ENCODE data around the gene PGS1. TPM values are rescaled to one million over a fixed set of nuclear protein-coding genes. Genes with fewer than 3 reads are reported as not detected.

Gene PGS1
- total and polyA plus RNA-seq, 8 donors = 42.9 to 83.6 (median 58.7) TPM

GRCh38 chr17:78432226-78433012, 54.0 kb downstream of the PGS1 start:
- Histone ChIP-seq H3K4me1 (peaks cover 0 to 13% of the 10 kb centered on the region in 2 donors), H3K9me3 (no peaks in the 10 kb centered on the region), H3K36me3 (peaks cover 0 to 39% of the 10 kb centered on the region in 2 donors), H3K27me3 (peaks cover 0 to 8% of the 10 kb centered on the region in 2 donors), H3K27ac (no peak overlapping the region), H3K4me3 (no peak overlapping the region)
- ATAC-seq = no peak
- no peak for TF ChIP-seq CTCF (IDR thresholded peaks at IDR 0.05)
- intact Hi-C loops (cut with DNase I) = no loop called here
- peak in 1 of 4 donors; percentile 39 for DNase-seq

GRCh38 chr17:78433013-78433727, 54.7 kb downstream of the PGS1 start:
- Histone ChIP-seq H3K4me3 (no peak overlapping the region), H3K36me3 (peaks cover 0 to 31% of the 10 kb centered on the region in 2 donors), H3K27me3 (peaks cover 0 to 15% of the 10 kb centered on the region in 2 donors), H3K4me1 (peaks cover 0 to 10% of the 10 kb centered on the region in 2 donors), H3K9me3 (no peaks in the 10 kb centered on the region), H3K27ac (no peak overlapping the region)
- DNase-seq (no peak), ATAC-seq (no peak)
- no peak for TF ChIP-seq CTCF (IDR thresholded peaks at IDR 0.05)
- intact Hi-C loops (cut with DNase I) = no loop called here

GRCh38 chr17:78433780-78434335, 55.4 kb downstream of the PGS1 start:
- no peaks in the 10 kb centered on the region for H3K9me3 ChIP-seq
- H3K4me1 ChIP-seq = peaks cover 0 to 4% of the 10 kb centered on the region in 2 donors
- peaks cover 0 to 24% of the 10 kb centered on the region in 2 donors for H3K36me3 ChIP-seq
- no peak overlapping the region for H3K4me3 ChIP-seq
- H3K27me3 ChIP-seq = peaks cover 0 to 15% of the 10 kb centered on the region in 2 donors
- no peak for TF ChIP-seq CTCF (IDR thresholded peaks at IDR 0.05)
- ATAC-seq (no peak), DNase-seq (no peak)
- intact Hi-C loops (cut with DNase I) = no loop called here
- no peak overlapping the region for H3K27ac ChIP-seq

- DNase-seq (no peak), ATAC-seq (no peak)
- Histone ChIP-seq H3K36me3 (peaks cover 0 to 16% of the 10 kb centered on the region in 2 donors), H3K27ac (no peak overlapping the region), H3K4me3 (no peak overlapping the region), H3K4me1 (no peaks in the 10 kb centered on the region), H3K27me3 (peaks cover 0 to 15% of the 10 kb centered on the region in 2 donors), H3K9me3 (no peaks in the 10 kb centered on the region)
- intact Hi-C loops (cut with DNase I) = no loop called here
- TF ChIP-seq CTCF (IDR thresholded peaks at IDR 0.05) = no peak
Observed at GRCh38 chr17:78434455-78435329, 56.2 kb downstream of the PGS1 start.

Measured in left lung (tissue), 10 donors.